ENCODE measurements around the gene ADGRG3.

GRCh38 chr16:57687363-57687929 lies 19.3 kb downstream of the ADGRG3 start:
- TF ChIP-seq PATZ1 (CRISPR knock-in tag; IDR thresholded peaks at IDR 0.05; ENCODE audit: borderline replicate concordance) = no peak
- TF ChIP-seq RARB (CRISPR knock-in tag; IDR thresholded peaks at IDR 0.05) = no peak
